Endothelial cell of umbilical vein (primary cell): ENCODE data around the gene TPMT.

Experiments
- EZH2 ChIP-seq: IDR thresholded peaks from 2 replicates; pipeline ENCODE4 v1.6.1; 2012; ENCODE audit warnings: borderline replicate concordance, low read depth, mild to moderate bottlenecking, moderate library complexity, low read length, inconsistent platforms; ENCODE audit not compliant: severe bottlenecking
- POLR2AphosphoS5 ChIP-seq: IDR thresholded peaks from 2 replicates; pipeline ENCODE4 v1.6.1; 2012; ENCODE audit warnings: low read depth, mild to moderate bottlenecking, control low read depth, low read length, moderate library complexity; ENCODE audit not compliant: insufficient read depth
- TF ChIP-seq, protein P1 (sequence below): IDR thresholded peaks from 2 replicates; pipeline ENCODE4 v1.6.1; 2011; ENCODE audit not compliant: insufficient read depth, insufficient read length

DNA sequence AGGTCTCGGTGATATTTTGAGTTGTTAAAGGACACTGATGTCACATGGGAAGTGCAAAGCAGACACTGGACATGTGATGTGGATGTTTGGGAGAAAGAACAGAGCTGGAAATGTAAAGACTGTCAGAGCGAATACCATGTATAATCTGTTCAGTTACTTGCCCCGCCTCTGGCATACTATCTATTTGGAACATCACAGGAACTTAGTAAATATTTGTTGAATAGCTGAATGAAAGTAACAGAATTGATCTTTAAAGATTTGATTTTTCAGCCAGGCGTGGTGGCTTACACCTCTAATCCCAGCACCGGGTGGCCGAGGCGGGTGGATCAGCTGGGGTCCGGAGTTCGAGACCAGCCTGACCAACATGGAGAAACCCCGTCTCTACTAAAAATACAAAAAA is 18.6 kb downstream of the TPMT start:
- no peak for TF ChIP-seq EZH2
- no peak for TF ChIP-seq POLR2AphosphoS5
- TF ChIP-seq, protein P1, sequence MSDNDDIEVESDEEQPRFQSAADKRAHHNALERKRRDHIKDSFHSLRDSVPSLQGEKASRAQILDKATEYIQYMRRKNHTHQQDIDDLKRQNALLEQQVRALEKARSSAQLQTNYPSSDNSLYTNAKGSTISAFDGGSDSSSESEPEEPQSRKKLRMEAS: no peak
